Hematopoietic multipotent progenitor cell (in vitro differentiated cells): ENCODE data around the gene ADORA2A. TPM values are rescaled to one million over a fixed set of nuclear protein-coding genes. Genes with fewer than 3 reads are reported as not detected.

Experiments used
- DNase-seq, 3 donors: peaks; one replicate each; pipeline ENCODE4 v3.0.0-alpha.2; 2011 to 2015; ENCODE audit warnings: low read depth in 2 of 3, low spot score in 2 of 3
- total RNA-seq: library from RNA; depleted of rRNA; stranded (reverse); fragments of >200 nt; gene quantifications from one replicate; pipeline ENCODE4 v1.2.3, GENCODE V29; 2012

The ADORA2A gene
- total RNA-seq, 1 donor = 12.4 TPM

GRCh38 chr22:24430431-24431308 is 3.3 kb downstream of the ADORA2A start:
- no peak for DNase-seq

- no peak for DNase-seq
Measured at GRCh38 chr22:24431309-24432034, 4.1 kb downstream of the ADORA2A start.

- no peak for DNase-seq
Measured at GRCh38 chr22:24432059-24432853, 4.9 kb downstream of the ADORA2A start.

- no peak for DNase-seq
Measured at GRCh38 chr22:24433001-24433827, 5.8 kb downstream of the ADORA2A start.

- DNase-seq = peak in 2 of 3 donors; percentile 80 to 83
Measured at GRCh38 chr22:24433828-24434470, 6.5 kb downstream of the ADORA2A start.

GRCh38 chr22:24434471-24435322 is 7.3 kb downstream of the ADORA2A start:
- peak in 2 of 3 donors; percentile 78 to 95 for DNase-seq

- DNase-seq = no peak
Measured at GRCh38 chr22:24435323-24435645, 7.9 kb downstream of the ADORA2A start.

GRCh38 chr22:24435861-24436371 is 8.5 kb downstream of the ADORA2A start:
- DNase-seq = no peak

- no peak for DNase-seq
Measured at GRCh38 chr22:24436553-24436952, 9.2 kb downstream of the ADORA2A start.

- no peak for DNase-seq
Measured at GRCh38 chr22:24437091-24437490, 9.7 kb downstream of the ADORA2A start.

- no peak for DNase-seq
Measured at GRCh38 chr22:24437741-24438328, 10.4 kb downstream of the ADORA2A start.

- DNase-seq = no peak
Measured at GRCh38 chr22:24440270-24440717, 12.9 kb downstream of the ADORA2A start.

GRCh38 chr22:24440718-24441405 is 13.5 kb downstream of the ADORA2A start:
- no peak for DNase-seq

- peak in 1 of 3 donors; percentile 36 for DNase-seq
Measured at GRCh38 chr22:24441406-24442351, 14.3 kb downstream of the ADORA2A start.

GRCh38 chr22:24442352-24442744 is 14.9 kb downstream of the ADORA2A start:
- DNase-seq = no peak

- no peak for DNase-seq
Measured at GRCh38 chr22:24443668-24444067, 16.3 kb downstream of the ADORA2A start.
